ENCODE results near the gene CYP2A6. TPM values are rescaled to one million over a fixed set of nuclear protein-coding genes. Genes with fewer than 3 reads are reported as not detected.
"Not testable (repeated sequence)": the region's sequence is repeated elsewhere in the genome, so short reads cannot be mapped to it uniquely, and the experiment has no call there.

CYP2A6 gene
- polyA plus RNA-seq, 4 donors = 0.24 TPM; not detected in 3

DNA sequence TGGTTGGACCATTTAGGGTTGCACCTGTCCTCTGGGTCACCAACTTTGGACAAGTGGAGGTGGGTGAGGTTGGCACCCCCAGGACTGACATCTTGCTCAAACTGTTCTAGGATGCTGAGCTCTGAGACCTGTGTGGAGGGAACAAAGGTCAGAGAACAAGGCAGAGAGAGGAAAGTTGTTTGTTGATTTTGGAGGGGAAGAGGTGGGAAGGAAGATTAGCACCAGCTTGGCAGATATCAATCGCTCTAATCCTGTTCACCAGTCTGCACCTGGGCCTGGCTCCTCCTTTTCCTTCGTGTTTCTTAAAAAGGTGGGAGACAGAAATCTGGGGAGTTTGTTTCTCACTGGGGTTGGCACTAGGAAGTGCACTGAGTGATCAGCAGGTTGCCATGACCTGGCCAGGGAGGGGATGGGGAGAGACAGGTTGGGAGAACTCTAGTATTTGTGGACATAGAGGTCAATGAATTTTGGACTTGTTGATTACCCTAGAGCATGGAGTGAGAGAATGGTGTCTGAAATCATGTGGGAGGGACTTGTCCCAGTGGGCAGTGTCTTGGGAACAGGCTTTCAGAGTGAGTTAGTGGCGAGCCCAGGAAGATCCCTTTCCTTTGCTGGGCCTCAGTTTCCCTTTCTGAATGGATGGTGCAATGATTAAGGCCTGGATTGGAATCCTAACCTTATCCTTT, 2.4 kb upstream of the CYP2A6 start:
- DNase-seq (ENCODE audit: low read depth in 4 of 4, low spot score in 3 of 4) = not testable (repeated sequence)

DNA sequence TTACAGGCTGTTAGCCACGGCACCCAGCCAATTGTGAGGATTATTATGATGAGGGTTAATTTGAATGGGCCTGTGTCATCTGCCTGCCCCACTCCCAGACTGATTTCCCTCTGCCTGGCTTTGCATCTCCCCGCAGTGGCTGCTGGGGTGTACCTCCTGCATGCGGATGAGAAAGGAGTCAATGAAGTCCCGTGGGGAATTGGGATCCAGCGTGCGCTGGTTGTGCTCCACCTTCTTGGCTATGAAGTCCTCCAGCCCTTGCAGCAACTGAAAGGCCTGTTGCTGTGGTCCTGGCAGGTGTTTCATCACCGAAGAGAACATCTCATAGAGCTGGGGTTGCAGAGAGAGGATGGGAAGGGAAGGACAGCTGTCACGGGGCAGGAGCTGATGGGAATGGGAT, 3.5 kb downstream of the CYP2A6 start:
- DNase-seq (ENCODE audit: low read depth in 4 of 4, low spot score in 3 of 4) = not testable (repeated sequence)

DNA sequence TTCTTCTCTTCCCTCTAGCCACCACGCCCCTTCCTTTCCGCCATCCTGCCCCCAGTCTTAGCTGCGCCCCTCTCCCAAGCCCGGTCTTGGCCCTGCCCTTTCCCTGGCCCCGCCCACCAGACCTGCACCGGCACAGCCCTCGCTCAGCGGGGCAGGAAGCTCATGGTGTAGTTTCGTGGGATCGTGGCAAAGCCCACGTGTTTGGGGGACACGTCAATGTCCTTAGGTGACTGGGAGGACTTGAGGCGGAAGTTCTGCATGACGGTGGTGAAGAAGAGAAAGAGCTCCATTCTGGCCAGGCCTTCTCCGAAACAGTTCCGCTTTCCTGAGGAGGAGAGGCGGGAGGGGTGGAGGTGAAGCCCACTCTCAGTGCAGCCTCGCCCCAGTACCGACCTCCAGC, 6.6 kb downstream of the CYP2A6 start:
- DNase-seq (ENCODE audit: low read depth in 4 of 4, low spot score in 3 of 4) = not testable (repeated sequence)

GRCh38 chr19:40842997-40843652, 7.1 kb downstream of the CYP2A6 start:
- not testable (repeated sequence) for DNase-seq (ENCODE audit: low read depth in 4 of 4, low spot score in 3 of 4)

GRCh38 chr19:40842012-40842411, 8.2 kb downstream of the CYP2A6 start:
- DNase-seq (ENCODE audit: low read depth in 4 of 4, low spot score in 3 of 4) = not testable (repeated sequence)

DNA sequence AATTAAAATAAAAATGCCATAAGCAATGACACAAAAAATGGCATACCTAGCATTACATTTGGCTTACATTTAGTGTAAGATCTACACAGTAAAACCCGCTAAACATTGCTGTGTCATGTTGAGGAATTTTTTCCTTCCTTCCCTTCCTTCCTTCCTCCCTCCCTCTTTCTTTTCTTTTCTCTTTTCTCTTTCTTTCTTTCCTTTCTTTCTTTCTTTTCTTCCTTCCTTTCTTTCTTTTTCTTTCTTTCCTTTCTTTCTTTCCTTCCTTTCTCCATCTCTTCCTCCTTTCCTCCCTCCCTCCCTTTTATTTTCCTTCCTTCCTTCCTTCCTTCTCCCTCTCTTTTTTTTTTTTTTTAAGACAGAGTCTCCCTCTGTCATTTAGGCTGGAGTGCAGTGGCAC, 11.8 kb downstream of the CYP2A6 start:
- not testable (repeated sequence) for DNase-seq (ENCODE audit: low read depth in 4 of 4, low spot score in 3 of 4)

DNA sequence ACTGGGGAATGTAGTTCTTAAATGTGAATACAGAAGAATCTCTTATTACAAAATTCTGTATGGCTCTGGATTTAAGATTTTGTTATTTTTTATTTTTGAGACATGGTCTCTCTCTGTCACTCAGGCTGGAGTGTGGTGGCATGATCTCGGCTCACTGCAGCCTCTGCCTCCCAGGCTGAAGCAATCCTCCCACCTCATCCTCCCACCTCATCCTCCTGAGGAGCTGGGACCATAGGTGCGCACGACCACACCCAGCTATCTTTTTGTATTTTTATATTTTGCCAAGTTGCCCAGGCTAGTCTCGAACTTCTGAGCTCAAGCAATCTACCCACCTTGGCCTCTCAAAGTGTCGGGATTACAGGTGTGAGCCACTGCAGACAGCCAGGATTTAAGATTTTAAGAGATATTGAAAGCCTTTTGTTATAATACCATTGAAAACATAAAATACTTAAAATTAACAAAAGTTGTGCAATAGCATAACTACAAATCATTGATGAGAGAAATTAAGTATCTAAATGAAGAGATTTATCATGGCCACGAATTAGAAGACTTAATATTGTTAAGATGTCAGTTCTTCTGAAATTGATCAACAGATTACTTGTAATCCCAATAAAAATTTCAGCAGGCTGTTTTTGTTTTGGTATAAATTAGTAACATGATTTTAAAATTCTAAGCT, 13.4 kb downstream of the CYP2A6 start:
- DNase-seq (ENCODE audit: low read depth in 4 of 4, low spot score in 3 of 4) = no peak

- DNase-seq (ENCODE audit: low read depth in 4 of 4, low spot score in 3 of 4) = not testable (repeated sequence)
These were observed 16.3 kb downstream of the CYP2A6 start for GRCh38 chr19:40833728-40834533.

DNA sequence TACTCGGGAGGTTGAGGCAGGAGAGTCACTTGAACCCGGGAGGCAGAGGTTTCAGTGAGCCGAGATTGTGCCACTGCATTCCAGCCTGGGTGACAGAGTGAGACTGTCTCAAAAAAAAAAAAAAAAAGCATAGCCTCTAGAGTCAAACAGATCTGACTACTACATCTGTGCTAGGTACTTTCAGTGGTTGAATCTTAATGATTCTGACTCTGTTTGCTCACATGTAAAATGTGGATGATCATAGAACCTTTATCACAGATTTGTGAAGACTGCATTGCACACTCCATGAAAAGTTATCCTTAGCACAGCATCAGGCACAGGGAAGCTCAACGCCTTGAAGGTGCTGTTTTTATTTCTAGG, 17.8 kb downstream of the CYP2A6 start:
- DNase-seq (ENCODE audit: low read depth in 4 of 4, low spot score in 3 of 4) = not testable (repeated sequence)

DNA sequence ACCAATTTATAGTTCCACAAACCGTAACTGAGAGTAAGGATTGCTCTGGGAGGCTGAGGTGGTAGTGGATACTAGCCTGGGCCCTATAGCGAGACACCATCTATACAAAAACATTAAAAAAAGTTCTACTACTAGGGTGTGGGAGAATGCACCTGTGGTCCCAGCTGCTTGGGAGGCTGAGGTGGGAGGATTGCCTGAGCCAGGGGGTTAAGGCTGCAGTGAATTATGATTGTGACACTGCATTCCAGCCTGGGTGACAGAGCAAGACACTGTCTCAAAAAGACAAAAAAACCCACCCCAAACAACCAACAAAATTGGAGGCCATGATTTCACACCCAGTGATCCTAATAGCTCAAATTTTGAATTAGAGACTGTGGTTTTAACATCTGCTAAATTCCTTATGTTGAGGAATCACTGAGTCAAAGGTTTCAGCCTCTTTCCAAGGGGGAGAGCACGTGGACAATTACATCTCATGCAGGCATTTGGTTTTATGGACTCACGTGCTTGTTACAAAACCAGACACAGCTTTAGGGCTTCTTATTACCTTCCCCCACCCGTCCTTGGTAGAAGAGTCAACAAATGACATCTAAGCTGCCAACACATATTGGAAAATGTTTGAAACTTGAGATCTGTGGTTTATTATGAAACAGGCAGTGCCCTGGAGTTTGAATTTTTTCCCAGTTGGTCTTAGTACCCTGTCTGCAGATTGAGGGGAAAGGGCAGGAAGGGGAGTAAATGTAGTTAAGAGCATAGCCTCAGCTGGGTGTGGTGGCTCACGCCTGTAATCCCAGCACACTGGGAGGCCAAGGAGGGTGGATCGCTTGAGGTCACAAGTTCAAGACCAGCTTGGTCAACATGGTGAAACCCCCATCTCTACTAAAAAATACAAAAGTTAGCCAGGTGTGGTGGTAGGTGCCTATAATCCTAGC, 18.5 kb downstream of the CYP2A6 start:
- no peak for DNase-seq (ENCODE audit: low read depth in 4 of 4, low spot score in 3 of 4)

GRCh38 chr19:40830741-40831140, 19.5 kb downstream of the CYP2A6 start:
- DNase-seq (ENCODE audit: low read depth in 4 of 4, low spot score in 3 of 4) = not testable (repeated sequence)

- no peak for DNase-seq (ENCODE audit: low read depth in 4 of 4, low spot score in 3 of 4)
These were observed 21.0 kb downstream of the CYP2A6 start for GRCh38 chr19:40829205-40829604.

DNA sequence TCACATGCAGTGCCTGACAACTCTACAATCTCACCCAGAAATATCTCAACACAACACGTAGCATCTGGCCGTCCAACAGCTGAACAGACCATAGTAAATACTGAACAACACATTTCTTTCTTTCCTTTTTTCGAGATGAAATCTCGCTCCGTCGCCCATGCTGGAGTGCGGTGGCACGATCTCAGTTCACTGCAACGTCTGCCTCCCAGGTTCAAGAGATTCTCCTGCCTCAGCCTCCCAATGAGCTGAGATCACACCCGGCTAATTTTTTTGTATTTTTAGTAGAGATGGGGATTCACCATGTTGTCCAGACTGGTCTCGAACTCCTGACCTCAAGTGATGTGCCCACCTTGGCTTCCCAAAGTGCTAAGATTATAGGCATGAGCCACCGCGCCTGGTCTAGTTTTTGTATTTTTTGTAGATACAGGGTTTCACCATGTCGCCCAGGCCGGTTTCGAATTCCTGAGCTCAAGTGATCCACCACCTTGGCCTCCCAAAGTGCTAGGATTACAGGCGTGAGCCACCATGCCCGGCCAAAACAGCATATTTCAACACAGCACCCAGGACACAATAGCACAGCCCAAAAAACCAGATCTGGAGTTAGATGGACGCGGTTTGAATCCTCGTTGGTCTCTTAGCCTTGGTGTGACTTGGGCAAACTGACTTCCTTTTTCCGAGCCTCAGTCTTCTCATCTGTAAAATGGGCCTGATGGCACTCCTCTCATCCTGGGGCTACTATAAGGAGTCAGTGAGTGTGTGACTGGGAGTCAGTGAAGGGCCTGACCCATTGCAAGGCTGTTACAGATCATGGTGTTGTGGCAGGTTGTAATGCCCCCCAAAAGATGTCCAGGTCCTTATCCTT, 22.6 kb downstream of the CYP2A6 start:
- no peak for DNase-seq (ENCODE audit: low read depth in 4 of 4, low spot score in 3 of 4)

GRCh38 chr19:40826699-40827385, 23.4 kb downstream of the CYP2A6 start:
- not testable (repeated sequence) for DNase-seq (ENCODE audit: low read depth in 4 of 4, low spot score in 3 of 4)

GRCh38 chr19:40826312-40826698, 23.9 kb downstream of the CYP2A6 start:
- DNase-seq (ENCODE audit: low read depth in 4 of 4, low spot score in 3 of 4) = not testable (repeated sequence)

GRCh38 chr19:40825460-40826095, 24.7 kb downstream of the CYP2A6 start:
- not testable (repeated sequence) for DNase-seq (ENCODE audit: low read depth in 4 of 4, low spot score in 3 of 4)

GRCh38 chr19:40824916-40825315, 25.3 kb downstream of the CYP2A6 start:
- not testable (repeated sequence) for DNase-seq (ENCODE audit: low read depth in 4 of 4, low spot score in 3 of 4)
